Astrocyte of the cerebellum (primary cell): ENCODE measurements around the gene CELF4.

ENCODE experiments used
- DNase-seq: peaks from one replicate; pipeline ENCODE4 v3.0.0-alpha.2; 2011; ENCODE audit warnings: low read depth
- H3K4me3 ChIP-seq: 2 replicates; pipeline ENCODE4 v1.5.1; 2011; ENCODE audit warnings: mild to moderate bottlenecking, low read depth, low read length, moderate library complexity
- in situ Hi-C: cut with HindIII; loops from 2 replicates; pipeline ENCODE4 v1.10.0; 2017; ENCODE audit warnings: low sequenced_read_pairs
- TF ChIP-seq, protein P1 (sequence below): IDR thresholded peaks from 2 replicates; pipeline ENCODE4 v1.5.1; 2012; ENCODE audit warnings: low read length, low read depth, moderate library complexity, mild to moderate bottlenecking; ENCODE audit errors: missing control alignments

Gene CELF4

DNA sequence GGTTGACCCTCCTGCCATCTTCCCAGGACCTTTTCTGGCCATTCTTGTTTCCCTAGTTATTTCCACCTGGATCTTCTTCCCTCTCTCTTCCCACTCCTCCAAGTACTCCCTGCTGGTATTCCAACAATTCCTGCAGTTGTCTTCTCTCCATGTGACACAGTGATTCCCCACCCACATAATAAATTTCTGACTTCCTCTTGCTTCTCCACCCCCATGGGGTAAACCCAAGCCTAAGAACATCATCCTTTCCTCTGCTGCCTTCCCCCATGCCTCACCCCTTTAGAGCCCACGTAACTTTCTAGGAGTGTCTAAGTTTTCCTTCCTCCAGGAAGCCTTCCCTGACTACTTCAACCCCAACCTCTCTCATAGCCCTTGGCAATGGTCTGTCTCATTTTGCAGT is 72.6 kb downstream of the CELF4 start:
- TF ChIP-seq, protein P1, sequence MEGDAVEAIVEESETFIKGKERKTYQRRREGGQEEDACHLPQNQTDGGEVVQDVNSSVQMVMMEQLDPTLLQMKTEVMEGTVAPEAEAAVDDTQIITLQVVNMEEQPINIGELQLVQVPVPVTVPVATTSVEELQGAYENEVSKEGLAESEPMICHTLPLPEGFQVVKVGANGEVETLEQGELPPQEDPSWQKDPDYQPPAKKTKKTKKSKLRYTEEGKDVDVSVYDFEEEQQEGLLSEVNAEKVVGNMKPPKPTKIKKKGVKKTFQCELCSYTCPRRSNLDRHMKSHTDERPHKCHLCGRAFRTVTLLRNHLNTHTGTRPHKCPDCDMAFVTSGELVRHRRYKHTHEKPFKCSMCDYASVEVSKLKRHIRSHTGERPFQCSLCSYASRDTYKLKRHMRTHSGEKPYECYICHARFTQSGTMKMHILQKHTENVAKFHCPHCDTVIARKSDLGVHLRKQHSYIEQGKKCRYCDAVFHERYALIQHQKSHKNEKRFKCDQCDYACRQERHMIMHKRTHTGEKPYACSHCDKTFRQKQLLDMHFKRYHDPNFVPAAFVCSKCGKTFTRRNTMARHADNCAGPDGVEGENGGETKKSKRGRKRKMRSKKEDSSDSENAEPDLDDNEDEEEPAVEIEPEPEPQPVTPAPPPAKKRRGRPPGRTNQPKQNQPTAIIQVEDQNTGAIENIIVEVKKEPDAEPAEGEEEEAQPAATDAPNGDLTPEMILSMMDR = no peak
- DNase-seq = no peak
- in situ Hi-C loops = no loop called here
- no peak overlapping the region for H3K4me3 ChIP-seq

DNA sequence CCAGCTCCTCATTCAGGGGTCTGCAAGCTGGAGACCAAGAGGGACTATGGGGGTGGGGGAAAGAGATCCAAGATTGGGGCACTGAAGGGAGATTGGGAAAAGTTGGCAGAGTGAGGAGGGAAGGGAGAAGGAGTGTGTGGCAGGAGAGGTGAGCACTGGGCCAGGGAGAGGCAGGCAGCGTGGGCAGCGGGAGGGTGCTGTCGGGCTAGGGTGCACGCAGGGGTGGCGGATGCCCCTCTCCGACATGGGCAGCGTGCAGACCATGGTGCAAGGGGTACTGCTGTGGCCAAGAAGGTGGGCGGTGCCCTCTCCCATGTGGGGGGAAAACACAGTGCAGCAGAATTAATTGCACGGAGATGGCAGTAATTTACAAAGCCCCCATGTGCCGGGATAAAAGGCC is 74.1 kb downstream of the CELF4 start:
- TF ChIP-seq, protein P1 = no peak
- in situ Hi-C loops = no loop called here
- no peak overlapping the region for H3K4me3 ChIP-seq
- no peak for DNase-seq

DNA sequence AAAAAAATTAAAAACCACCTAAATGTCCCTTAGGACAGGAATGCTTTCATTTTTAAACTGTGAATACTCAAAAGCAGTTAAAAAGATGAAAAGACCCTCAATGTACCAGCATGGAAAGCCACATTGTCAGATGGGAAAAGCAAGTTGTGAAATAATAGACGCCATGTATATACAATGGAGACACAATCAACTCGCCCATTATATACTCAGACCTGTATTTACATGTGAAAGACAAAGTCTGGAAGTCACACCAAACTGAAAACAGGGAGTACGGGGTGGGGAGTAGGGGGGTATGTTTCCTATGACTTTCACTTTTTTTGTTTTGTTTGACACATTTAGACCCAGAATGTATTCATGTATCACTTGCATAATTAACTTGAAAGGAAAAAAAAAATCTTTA is 75.6 kb downstream of the CELF4 start:
- DNase-seq = no peak
- in situ Hi-C loops = loop anchor here (5.0 kb wide), 1 partner anchor 38 kb away; no protein-coding TSS in a partner anchor
- TF ChIP-seq, protein P1 = no peak
- H3K4me3 ChIP-seq = no peak overlapping the region

DNA sequence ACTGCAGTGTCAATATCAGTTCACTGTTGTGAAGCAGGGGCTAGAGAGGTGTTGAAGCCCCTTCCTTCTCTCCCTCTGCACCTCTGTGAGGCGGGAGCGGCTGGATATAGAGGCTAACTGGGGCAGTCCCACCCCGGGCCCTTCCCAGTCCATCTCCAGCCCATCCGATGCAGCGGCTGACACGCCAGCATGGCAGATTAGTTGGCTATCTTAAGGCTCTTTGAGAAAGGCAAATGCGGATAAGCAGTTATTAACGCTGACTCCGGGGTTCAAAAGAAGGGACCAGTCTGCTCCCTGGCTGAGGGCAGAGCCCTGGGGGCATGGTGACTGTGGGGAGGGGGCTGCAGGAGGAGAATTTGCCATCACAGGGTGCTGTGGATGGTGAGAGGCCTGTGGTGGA is 76.6 kb downstream of the CELF4 start:
- H3K4me3 ChIP-seq = no peak overlapping the region
- in situ Hi-C loops = loop anchor here (5.0 kb wide), 1 partner anchor 37 kb away; no protein-coding TSS in a partner anchor
- TF ChIP-seq, protein P1 = no peak
- no peak for DNase-seq

DNA sequence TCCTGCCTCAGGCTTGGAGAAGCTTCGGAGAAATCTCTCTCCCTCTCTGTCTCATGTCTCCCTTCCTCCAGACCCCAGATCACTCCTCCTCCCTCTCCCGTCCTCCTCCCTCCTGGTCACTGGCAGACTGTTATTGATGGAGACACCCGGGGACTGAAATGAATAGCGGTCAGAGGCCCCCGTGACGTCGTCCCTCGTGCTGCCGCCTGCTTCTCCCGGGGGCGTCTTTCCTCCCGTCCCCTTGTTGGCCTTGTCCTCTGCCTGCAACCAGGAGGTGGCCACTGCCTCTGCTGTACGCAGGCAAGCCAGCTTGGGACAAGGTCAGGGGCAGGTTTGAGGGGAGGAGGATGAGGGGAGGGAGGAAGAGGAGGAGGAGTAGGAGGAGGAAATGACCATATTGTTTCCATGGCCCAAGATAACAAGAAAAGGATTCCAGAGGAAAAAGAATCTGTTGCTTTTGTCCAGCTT is 78.2 kb downstream of the CELF4 start:
- in situ Hi-C loops = loop anchor here (5.0 kb wide), 1 partner anchor 35 kb away; no protein-coding TSS in a partner anchor
- no peak overlapping the region for H3K4me3 ChIP-seq
- DNase-seq = no peak

DNA sequence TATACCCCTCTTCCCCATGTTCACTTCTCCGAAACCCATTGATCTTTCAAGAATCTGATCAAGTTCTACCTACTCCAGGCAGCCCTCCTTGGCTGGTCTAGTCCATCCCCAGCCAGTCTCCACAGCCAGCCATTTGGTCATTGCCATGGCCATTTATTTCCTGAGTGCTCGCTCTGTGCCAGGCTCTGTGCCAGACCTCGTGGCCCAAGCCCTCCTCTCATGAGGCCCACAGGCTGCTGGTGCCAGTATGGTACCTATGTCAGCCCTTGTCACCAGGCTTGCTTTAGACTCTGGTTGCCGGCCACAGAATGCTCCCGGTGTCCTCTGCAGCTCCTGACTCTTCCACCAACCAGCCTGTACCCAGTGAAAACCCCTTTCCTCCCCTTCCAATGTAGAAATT is 78.8 kb downstream of the CELF4 start:
- in situ Hi-C loops = loop anchor here (5.0 kb wide), 1 partner anchor 35 kb away; no protein-coding TSS in a partner anchor
- TF ChIP-seq, protein P1 = no peak
- no peak overlapping the region for H3K4me3 ChIP-seq
- no peak for DNase-seq

More for the DNA sequence above, 78.2 kb downstream of the CELF4 start:
- TF ChIP-seq, protein P1 = no peak
